Activated T-helper 1 cell treated with anti-CD3 and anti-CD28 coated beads, Interleukin-12 subunit alpha, Interleukin-12 subunit beta, Interleukin-2, Interleukin-4 antibody, amounts not matched to agents 30 ng/mL and 10 ng/mL and 1 ng/mL, durations not matched to agents 14 hours and 24 hours and 36 hours (primary cell): ENCODE results near the gene DNASE1L3. TPM values are rescaled to one million over a fixed set of nuclear protein-coding genes. Genes with fewer than 3 reads are reported as not detected.

Experiments used
- DNase-seq: peaks from one replicate; pipeline ENCODE4 v3.0.0; 2021; ENCODE audit warnings: low spot score
- H3K27ac Mint-ChIP-seq: one replicate; pipeline ENCODE4 v1.8.0; 2021; ENCODE audit warnings: mild to moderate bottlenecking, mixed read lengths
- H3K27me3 Mint-ChIP-seq: one replicate; pipeline ENCODE4 v1.8.0; 2022; ENCODE audit warnings: mild to moderate bottlenecking, moderate library complexity, mixed read lengths; ENCODE audit not compliant: insufficient read depth
- H3K36me3 Mint-ChIP-seq: one replicate; pipeline ENCODE4 v1.8.0; 2021; ENCODE audit warnings: low read depth, mixed read lengths
- H3K4me1 Mint-ChIP-seq: one replicate; pipeline ENCODE4 v1.8.0; 2021; ENCODE audit warnings: low read depth, mixed read lengths
- H3K4me3 Mint-ChIP-seq: one replicate; pipeline ENCODE4 v1.8.0; 2021; ENCODE audit warnings: mild to moderate bottlenecking, moderate library complexity, mixed read lengths
- H3K9me3 Mint-ChIP-seq: one replicate; pipeline ENCODE4 v1.8.0; 2021; ENCODE audit warnings: mixed read lengths
- intact Hi-C: fragments of 100-400 bp; cut with micrococcal nuclease; formaldehyde crosslinking; loops from one replicate; pipeline ENCODE4 v1.15.1; 2024
- total RNA-seq: library from RNA; stranded (reverse); gene quantifications from 2 replicates; pipeline ENCODE4 v1.2.3, GENCODE V29; 2022

Gene DNASE1L3
- total RNA-seq, 1 donor from 2014 or later, result not detected

DNA sequence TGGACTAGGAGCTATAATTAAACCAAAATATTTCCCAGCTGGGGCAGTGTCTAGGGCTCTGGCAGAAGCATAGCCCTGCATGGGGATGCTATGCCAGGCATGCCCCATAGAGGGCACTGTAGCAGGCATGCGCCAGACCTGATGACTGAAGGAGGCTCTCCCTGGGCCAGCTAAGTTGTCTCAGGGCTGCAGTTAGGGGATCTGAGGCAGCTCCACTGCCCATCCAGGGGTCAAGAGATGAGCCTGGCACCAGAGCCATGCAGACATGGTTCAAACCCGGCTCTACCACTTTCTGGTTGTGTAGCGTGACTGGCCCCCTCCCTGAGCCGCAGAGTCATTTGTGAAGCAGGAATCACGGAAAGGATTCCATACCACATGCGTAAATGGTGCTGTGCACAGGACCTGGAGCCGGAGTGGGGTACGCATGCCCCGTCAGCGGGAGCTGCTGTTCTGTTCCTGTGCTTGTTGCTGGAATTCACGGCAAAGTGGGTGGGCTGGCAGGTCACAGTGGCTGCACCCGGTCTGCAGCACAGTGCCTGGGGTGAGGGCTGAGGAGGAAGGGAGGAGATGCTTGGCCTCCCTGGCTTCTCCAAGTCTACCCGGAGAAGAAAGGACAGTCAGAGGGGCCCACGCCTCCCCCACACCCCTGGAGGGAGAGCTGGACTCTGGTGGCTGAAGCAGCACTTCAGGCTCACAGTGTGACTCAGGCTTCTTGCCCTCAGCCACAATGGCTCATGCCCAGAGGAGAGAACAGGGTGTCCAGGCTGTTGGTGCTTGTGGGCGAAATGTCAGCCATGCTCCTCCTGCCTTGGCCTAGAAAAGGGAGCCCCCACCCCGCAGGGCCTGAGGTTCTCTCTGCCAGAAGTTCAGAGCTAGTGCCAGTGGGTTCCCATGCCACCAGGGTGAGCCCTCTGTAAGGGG lies 43.1 kb downstream of the DNASE1L3 start:
- DNase-seq, result peak; percentile 47
- no peak overlapping the region for H3K4me3 Mint-ChIP-seq
- no peak overlapping the region for H3K27ac Mint-ChIP-seq
- no peaks in the 10 kb centered on the region for H3K9me3 Mint-ChIP-seq
- peaks cover 7% of the 10 kb centered on the region for H3K36me3 Mint-ChIP-seq
- H3K4me1 Mint-ChIP-seq, result no peaks in the 10 kb centered on the region
- H3K27me3 Mint-ChIP-seq, result no peaks in the 10 kb centered on the region
- intact Hi-C loops, result loop anchor here (2.0 kb wide), 1 partner anchor 159 kb away; the partner anchor contains the start of gene FLNB

DNA sequence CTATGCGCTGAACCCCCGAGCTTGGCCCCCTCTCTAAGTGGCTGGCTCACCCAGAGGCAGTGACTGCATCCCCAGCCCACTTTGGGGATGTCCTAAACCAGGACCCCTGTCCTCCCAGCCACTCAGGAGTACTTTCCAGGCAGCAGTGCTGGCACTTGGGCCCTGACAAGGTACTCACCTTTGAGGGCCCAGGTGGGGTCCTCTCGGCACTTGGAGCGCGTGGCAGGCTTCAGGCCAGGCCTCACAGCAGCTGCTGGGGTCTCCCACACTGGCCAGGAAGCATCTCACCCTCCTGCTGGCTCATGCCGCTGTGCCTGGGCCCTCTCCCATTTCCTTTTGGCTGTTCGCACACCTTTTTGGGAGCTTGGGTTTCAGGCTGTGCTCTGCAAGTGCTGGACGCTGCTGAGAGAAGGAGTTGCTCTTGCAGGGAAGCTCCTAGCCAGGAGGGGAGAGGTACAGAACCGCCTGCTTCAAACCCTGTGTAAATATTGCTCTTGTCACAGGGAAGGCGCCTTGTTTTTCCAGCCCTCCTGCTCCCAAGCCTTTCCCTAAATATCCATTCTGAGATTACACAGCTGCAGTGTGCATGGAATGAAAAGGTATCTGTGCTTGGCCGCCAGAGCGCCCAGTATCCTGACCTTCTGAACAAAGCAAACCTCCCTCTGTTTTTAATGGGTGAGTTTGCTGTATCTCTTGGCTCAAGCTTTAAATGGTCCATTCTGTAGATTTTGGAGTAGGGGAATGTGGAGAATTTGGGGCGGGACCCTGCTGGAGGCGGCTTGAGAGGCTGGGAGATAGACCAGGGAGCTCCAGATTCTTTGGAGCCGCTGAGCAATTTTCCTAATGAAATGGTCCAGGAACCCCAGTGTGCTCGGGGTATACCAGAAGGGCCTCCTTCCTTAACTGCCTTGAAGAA lies 45.6 kb downstream of the DNASE1L3 start:
- Mint-ChIP-seq H3K4me3 (no peak overlapping the region), H3K27me3 (no peaks in the 10 kb centered on the region), H3K27ac (no peak overlapping the region), H3K36me3 (peaks cover 13% of the 10 kb centered on the region), H3K4me1 (no peaks in the 10 kb centered on the region), H3K9me3 (no peaks in the 10 kb centered on the region)
- no peak for DNase-seq
- intact Hi-C loops, result no loop called here

DNA sequence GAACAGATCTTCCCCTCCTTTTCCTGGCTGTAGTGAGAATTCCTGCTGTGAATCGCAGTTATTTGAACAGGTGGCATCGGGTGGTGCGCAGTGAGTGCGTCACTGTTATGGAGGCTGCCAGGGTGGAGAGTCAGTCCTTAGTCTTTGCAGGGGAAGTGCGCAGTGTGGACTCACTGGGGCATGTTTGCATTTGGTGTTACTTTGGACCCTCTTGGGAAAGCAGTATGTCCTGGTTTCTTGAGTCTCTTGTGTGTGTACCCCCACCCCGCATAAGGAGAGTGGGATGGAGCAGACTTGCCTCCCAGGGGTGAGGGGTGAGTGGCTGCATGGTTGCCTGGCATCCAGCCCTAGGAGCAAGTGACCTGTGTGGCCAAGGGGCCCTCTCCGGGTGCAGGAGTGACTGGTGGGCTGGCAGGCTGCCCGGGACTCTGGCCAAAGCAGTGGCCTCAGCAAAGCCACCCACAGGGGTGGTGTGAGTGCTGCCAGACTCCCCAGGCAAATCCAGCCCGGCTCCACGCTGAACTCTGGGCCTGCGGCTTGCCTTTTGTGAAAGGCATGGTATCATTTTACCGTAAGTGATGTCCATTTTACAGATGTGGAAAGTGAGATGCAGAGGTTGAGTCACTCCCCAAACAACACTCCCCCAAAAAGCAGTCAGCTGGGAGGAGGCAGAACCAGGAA lies 46.4 kb downstream of the DNASE1L3 start:
- Mint-ChIP-seq H3K4me1 (no peaks in the 10 kb centered on the region), H3K36me3 (peaks cover 14% of the 10 kb centered on the region), H3K27me3 (no peaks in the 10 kb centered on the region), H3K9me3 (no peaks in the 10 kb centered on the region), H3K4me3 (no peak overlapping the region), H3K27ac (no peak overlapping the region)
- intact Hi-C loops, result no loop called here
- no peak for DNase-seq

DNA sequence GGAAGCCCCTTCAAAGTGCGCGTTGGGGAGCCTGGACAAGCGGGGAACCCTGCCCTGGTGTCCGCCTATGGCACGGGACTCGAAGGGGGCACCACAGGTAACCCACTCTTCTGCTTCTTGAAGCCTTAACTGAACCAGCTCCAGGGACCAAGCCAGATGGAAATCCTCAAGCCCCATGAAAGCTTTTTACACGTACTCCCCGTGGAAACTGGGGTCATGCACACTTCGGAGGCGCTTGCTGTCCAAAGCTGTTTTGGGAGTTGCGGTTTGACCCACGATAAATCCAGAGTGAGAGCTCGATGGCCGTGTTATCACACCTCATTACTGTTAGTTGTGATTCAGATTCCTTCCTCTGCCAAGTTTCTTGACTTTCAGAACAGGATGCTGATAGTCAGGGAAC lies 47.5 kb downstream of the DNASE1L3 start:
- Mint-ChIP-seq H3K9me3 (no peaks in the 10 kb centered on the region), H3K27ac (no peak overlapping the region), H3K4me3 (no peak overlapping the region), H3K27me3 (no peaks in the 10 kb centered on the region), H3K36me3 (peaks cover 14% of the 10 kb centered on the region), H3K4me1 (no peaks in the 10 kb centered on the region)
- DNase-seq, result no peak
- intact Hi-C loops, result no loop called here

DNA sequence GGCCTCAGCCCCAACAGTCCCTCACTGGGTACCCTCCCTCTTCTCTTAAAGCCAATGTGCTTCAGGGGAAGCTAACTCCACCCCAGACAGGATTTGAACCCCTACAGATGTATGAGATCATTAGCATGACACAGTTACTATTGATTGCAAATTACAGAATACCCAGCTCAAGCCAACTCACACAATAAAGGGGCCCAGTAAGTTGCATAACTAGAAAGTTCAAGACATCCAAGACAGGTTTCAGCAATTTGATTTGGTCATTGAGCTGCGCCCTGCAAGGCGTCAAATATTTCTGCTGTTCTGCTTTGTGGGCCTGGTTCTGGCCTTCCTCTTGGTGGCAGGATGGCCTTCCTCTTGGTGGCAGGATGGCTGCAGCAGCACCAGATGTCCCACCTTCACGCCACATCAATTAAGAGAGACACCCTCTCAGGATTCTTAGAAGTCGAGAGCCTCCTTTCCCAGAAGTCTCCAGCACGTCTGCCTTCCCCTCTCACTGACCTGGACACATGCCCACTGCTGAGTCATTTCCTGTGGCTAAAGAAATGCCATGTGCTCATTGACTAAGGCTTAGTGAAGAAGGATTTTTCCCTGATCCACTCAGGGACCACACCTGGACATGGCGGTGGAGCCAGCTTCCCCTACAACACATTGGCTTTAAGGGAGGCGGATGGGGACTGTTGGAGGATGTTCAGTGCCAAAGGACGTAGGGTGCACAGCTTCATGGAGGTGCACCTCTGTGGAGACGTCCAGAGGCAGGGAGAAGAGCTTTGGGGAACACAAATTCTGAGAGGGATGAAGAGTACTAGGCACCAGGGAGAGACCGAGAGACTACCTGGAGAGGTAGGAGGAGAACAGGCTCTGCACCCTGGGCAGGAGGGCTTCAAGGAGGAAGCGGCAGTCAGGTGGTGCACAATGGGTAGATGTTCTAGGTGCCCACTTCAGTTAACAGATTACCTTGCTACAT lies 49.1 kb downstream of the DNASE1L3 start:
- intact Hi-C loops, result no loop called here

DNA sequence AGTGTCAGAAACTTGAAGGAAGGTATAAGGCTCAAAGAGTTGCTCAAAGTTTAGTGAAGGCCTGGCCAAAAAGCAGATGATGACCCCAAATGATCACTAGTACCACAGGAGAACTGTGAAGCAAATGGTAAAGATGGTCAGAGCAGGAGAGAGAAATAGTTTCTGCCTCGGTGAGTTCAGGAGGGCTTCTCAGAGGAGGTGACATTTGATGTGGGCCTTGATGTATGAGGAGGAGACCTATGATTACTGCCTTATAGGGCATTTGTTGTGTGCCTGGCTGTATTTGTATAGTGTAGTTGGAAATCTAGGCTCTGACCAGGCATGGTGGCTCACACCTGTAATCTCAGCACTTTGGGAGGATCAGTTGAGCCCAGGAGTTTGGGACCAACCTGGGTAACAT lies 50.4 kb downstream of the DNASE1L3 start:
- Mint-ChIP-seq H3K27me3 (no peaks in the 10 kb centered on the region), H3K9me3 (no peaks in the 10 kb centered on the region), H3K4me1 (no peaks in the 10 kb centered on the region), H3K36me3 (peaks cover 16% of the 10 kb centered on the region), H3K27ac (no peak overlapping the region), H3K4me3 (no peak overlapping the region)
- DNase-seq, result no peak
- intact Hi-C loops, result no loop called here

More for the DNA sequence above, 49.1 kb downstream of the DNASE1L3 start:
- no peak overlapping the region for H3K27ac Mint-ChIP-seq
- no peaks in the 10 kb centered on the region for H3K27me3 Mint-ChIP-seq
- H3K4me1 Mint-ChIP-seq, result no peaks in the 10 kb centered on the region
- DNase-seq, result no peak
- H3K36me3 Mint-ChIP-seq, result peaks cover 16% of the 10 kb centered on the region
- no peaks in the 10 kb centered on the region for H3K9me3 Mint-ChIP-seq
- no peak overlapping the region for H3K4me3 Mint-ChIP-seq

DNA sequence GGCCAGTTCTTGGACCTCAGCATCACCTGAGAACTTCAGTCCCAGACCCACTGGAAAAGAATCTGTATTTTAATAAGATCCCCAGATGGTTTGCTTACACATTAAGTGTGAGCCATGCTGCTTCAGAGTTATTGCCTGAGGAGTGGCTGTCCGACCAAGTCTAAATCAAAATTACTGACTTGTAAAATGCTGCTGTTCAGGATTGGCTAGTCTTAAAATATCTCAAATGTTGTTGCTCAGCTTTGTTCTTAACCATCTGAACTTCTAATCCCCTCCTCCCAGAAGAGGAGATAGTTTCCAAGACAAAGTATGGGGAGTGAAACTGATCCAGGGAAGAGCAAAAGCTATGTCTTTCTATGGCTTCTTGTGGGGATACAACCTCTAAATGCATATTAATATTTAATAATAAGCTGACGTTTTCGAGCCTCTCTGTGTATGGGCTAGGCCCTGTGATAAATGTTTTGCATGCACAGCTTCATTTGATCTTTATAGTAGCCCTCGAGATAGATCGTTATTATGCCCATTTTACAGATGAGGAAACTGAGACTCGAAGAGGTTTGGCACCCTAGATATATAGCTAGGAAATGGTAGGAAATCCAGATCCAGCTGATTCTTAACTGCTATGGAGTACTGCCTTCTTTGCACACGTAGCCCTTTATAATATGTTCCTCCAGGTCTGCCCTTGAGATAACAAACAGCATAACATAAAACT lies 52.2 kb downstream of the DNASE1L3 start:
- no peaks in the 10 kb centered on the region for H3K4me1 Mint-ChIP-seq
- DNase-seq, result no peak
- peaks cover 18% of the 10 kb centered on the region for H3K36me3 Mint-ChIP-seq
- intact Hi-C loops, result no loop called here
- no peaks in the 10 kb centered on the region for H3K9me3 Mint-ChIP-seq
- H3K27ac Mint-ChIP-seq, result no peak overlapping the region
- H3K27me3 Mint-ChIP-seq, result no peaks in the 10 kb centered on the region
- H3K4me3 Mint-ChIP-seq, result no peak overlapping the region

DNA sequence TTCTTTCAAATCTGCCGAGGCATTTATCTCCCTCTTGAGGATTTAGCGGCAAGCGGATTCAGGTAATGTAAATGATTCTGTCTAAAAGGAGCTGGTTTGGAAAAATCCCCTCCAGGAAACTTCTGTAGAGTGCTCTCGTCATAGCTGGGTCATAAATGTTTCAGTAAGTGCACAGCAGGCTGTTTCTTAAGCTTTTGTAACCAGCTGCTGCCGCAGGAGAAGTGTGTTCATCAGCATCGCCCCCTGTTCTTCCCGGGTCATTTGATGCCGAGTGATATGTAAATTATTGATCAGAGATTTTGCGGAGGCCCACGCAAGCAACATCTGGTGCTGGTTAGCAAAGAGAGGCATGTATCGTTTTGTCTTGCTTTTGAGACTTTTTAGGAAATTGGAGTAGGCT lies 53.1 kb downstream of the DNASE1L3 start:
- no peaks in the 10 kb centered on the region for H3K9me3 Mint-ChIP-seq
- intact Hi-C loops, result no loop called here
- H3K36me3 Mint-ChIP-seq, result peaks cover 15% of the 10 kb centered on the region
- no peak overlapping the region for H3K27ac Mint-ChIP-seq
- no peak overlapping the region for H3K4me3 Mint-ChIP-seq
- no peaks in the 10 kb centered on the region for H3K4me1 Mint-ChIP-seq
- H3K27me3 Mint-ChIP-seq, result no peaks in the 10 kb centered on the region
- no peak for DNase-seq

DNA sequence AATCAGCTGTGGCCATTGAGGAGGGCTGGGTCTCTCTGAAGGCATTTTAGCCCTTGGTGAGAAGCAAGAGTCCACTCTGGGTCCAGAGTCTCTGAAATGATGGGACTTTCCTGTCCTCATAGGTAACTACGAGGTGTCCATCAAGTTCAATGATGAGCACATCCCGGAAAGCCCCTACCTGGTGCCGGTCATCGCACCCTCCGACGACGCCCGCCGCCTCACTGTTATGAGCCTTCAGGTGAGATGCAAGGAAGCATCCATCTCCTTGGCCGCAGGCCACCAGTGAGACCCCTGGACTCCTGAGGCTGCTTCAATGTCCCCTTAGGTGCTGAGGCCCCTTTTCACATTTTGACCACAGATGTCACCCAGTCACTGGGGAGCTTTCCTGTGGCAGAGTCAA lies 54.9 kb downstream of the DNASE1L3 start:
- Mint-ChIP-seq H3K9me3 (no peaks in the 10 kb centered on the region), H3K4me3 (no peak overlapping the region), H3K4me1 (no peaks in the 10 kb centered on the region), H3K27me3 (no peaks in the 10 kb centered on the region), H3K36me3 (peaks cover 15% of the 10 kb centered on the region), H3K27ac (no peak overlapping the region)
- intact Hi-C loops, result no loop called here
- DNase-seq, result no peak

DNA sequence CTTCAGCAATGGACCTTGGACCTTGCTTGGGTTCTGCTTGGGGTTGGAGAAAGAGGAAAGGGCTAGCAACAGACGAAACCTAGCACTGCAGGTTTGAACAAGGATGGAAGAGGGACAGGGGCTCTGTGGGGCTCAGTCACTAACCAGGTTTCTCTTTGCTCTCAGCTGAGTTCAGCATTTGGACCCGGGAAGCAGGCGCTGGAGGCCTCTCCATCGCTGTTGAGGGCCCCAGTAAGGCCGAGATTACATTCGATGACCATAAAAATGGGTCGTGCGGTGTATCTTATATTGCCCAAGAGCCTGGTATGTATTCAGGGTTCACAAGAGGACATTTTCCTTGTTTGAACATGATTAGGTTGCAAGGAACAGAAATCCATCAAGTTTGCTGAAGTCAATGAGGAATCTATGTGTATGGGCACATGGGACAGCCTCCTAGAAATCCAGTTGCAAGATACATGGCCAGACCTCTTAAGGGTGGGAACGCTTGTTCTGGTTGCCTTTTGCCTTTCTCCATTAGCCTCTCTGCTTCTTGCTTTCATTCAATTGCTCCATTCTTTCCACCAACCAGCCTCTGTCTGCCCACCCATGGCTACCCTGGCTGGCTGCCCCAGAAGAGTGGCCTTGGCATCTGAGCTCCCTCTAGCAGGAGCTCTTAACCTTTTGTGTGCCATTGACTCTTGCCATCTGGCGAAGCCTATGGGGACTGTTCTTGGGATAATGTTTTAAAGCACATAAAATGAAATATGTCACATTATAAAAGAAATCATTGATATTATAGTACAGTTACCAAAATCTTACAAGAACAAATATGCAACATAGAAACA lies 55.9 kb downstream of the DNASE1L3 start:
- Mint-ChIP-seq H3K27ac (no peak overlapping the region), H3K36me3 (peaks cover 13% of the 10 kb centered on the region), H3K4me1 (no peaks in the 10 kb centered on the region), H3K9me3 (no peaks in the 10 kb centered on the region), H3K4me3 (no peak overlapping the region), H3K27me3 (no peaks in the 10 kb centered on the region)
- no peak for DNase-seq
- intact Hi-C loops, result no loop called here

DNA sequence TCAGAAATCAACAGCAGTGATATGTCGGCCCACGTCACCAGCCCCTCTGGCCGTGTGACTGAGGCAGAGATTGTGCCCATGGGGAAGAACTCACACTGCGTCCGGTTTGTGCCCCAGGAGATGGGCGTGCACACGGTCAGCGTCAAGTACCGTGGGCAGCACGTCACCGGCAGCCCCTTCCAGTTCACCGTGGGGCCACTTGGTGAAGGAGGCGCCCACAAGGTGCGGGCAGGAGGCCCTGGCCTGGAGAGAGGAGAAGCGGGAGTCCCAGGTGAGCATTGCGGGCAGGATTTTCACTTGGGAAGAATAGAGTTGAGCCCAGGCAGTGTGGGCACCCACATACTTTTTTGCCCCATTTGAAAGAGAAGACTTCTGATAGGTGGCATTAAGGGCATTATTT lies 57.4 kb downstream of the DNASE1L3 start:
- Mint-ChIP-seq H3K4me3 (no peak overlapping the region), H3K9me3 (no peaks in the 10 kb centered on the region), H3K27me3 (no peaks in the 10 kb centered on the region), H3K4me1 (no peaks in the 10 kb centered on the region), H3K36me3 (peaks cover 26% of the 10 kb centered on the region), H3K27ac (no peak overlapping the region)
- intact Hi-C loops, result no loop called here
- DNase-seq, result no peak
